Panc1 (cell line): ENCODE measurements around the gene GLIS2. TPM values are rescaled to one million over a fixed set of nuclear protein-coding genes. Genes with fewer than 3 reads are reported as not detected.

ENCODE experiments used
- ATAC-seq: fragments of 200-7000 bp; cut with Tn5 transposase; 2 replicates; pipeline ENCODE4 v1.9.1; 2020; ENCODE audit warnings: mild to moderate bottlenecking, moderate library complexity
- BruUV-seq: library from RNA; stranded (reverse); fragments of 400-500 nt; replicated peaks from 2 replicates; lab custom pipeline; 2021; lab: Mats Ljungman, UMichigan
- CTCF ChIA-PET: fragments of 300-600 bp; sonication (Branson Sonifier 250); formaldehyde crosslinking; loops from one replicate; lab custom pipeline; 2022; ENCODE audit warnings: antibody characterized with exemption; lab: Charles Lee
- POLR2A ChIA-PET: fragments of 300-600 bp; sonication (Branson Sonifier 250); formaldehyde crosslinking; loops from one replicate; lab custom pipeline; 2022; ENCODE audit warnings: antibody characterized with exemption; lab: Charles Lee
- DNase-seq: peaks from one replicate; pipeline ENCODE4 v3.0.0-alpha.2; 2010; ENCODE audit warnings: low read depth, low spot score
- H3K27ac ChIP-seq: 2 replicates; pipeline ENCODE4 v1.5.1; 2011; ENCODE audit warnings: mild to moderate bottlenecking, low read length, inconsistent platforms
- H3K27me3 ChIP-seq: fragments of 200-500 bp; sonication (Bioruptor generic); 2 replicates; pipeline ENCODE4 v1.6.0; 2014; ENCODE audit warnings: low read length, inconsistent platforms; ENCODE audit not compliant: control insufficient read depth, insufficient read depth
- H3K36me3 ChIP-seq: fragments of 200-500 bp; sonication (Bioruptor generic); 2 replicates; pipeline ENCODE4 v1.5.1; 2014; ENCODE audit warnings: inconsistent platforms, mild to moderate bottlenecking, low read length, moderate library complexity; ENCODE audit not compliant: control insufficient read depth, insufficient read depth
- H3K4me1 ChIP-seq: 2 replicates; pipeline ENCODE4 v1.5.1; 2011; ENCODE audit warnings: inconsistent platforms, mild to moderate bottlenecking, low read length, moderate library complexity; ENCODE audit not compliant: control insufficient read depth, insufficient read depth
- H3K4me3 ChIP-seq, 2 experiments: 2 replicates each; pipeline ENCODE4 v1.5.1; 2011 to 2012; ENCODE audit warnings: low read depth in 2 of 2, low read length in 2 of 2, mild to moderate bottlenecking in 2 of 2, inconsistent platforms in 1 of 2, moderate library complexity in 1 of 2
- H3K9me3 ChIP-seq: fragments of 200-500 bp; sonication (Bioruptor generic); 2 replicates; pipeline ENCODE4 v1.5.1; 2014; ENCODE audit warnings: low read depth, mild to moderate bottlenecking, inconsistent platforms, low read length, moderate library complexity; ENCODE audit not compliant: control insufficient read depth, insufficient read depth
- POLR2AphosphoS5 ChIP-seq: IDR thresholded peaks from 2 replicates; pipeline ENCODE4 v1.6.1; 2012; ENCODE audit warnings: mild to moderate bottlenecking, low read depth, low read length, moderate library complexity
- REST ChIP-seq, 2 experiments: IDR thresholded peaks; 2 replicates each; pipeline ENCODE4 v1.6.1; 2011 to 2012; ENCODE audit warnings: low read depth in 2 of 2, control low read depth in 1 of 2, low read length in 1 of 2, mild to moderate bottlenecking in 1 of 2, moderate library complexity in 1 of 2; ENCODE audit not compliant: insufficient read depth in 1 of 2
- SIN3A ChIP-seq: IDR thresholded peaks from 2 replicates; pipeline ENCODE4 v1.6.1; 2012; ENCODE audit warnings: low read depth, mild to moderate bottlenecking, low read length, moderate library complexity, borderline replicate concordance; ENCODE audit not compliant: insufficient read depth
- TCF7L2 ChIP-seq: IDR thresholded peaks from 2 replicates; pipeline ENCODE4 v1.6.1; 2011; ENCODE audit warnings: mild to moderate bottlenecking, low read depth, low read length, inconsistent platforms
- in situ Hi-C: cut with HindIII; loops from 2 replicates; pipeline ENCODE4 v1.10.0; 2016; ENCODE audit warnings: low sequenced_read_pairs, low pct_unique_long_range_greater_than_20kb
- intact Hi-C: fragments of 100-400 bp; cut with micrococcal nuclease; formaldehyde crosslinking; loops from one replicate; pipeline ENCODE4 v1.10.0; 2022; ENCODE audit not compliant: unreplicated experiment
- total RNA-seq: library from RNA; stranded (reverse); gene quantifications from one replicate; pipeline ENCODE4 v1.2.1, GENCODE V29; 2021; ENCODE audit not compliant: unreplicated experiment
- TF ChIP-seq, protein P1 (sequence below): fragments of 450-650 bp; IDR thresholded peaks from 2 replicates; pipeline ENCODE4 v1.5.1; 2017; ENCODE audit warnings: mild to moderate bottlenecking

GLIS2 gene
- total RNA-seq, 1 experiment from 2014 or later = 87.3 TPM

- in situ Hi-C loops (no loop called here), intact Hi-C loops (no loop called here)
- DNase-seq = no peak
- TF ChIP-seq POLR2AphosphoS5 (0 out of 2 replicates have a peak, but pooled peaks have one; percentile 36), TCF7L2 (no peak)
- Histone ChIP-seq H3K36me3 (no peaks in the 10 kb centered on the region), H3K9me3 (no peaks in the 10 kb centered on the region), H3K4me1 (peaks cover 73% of the 10 kb centered on the region), H3K4me3 (no peak overlapping the region), H3K27ac (peak overlapping the region; percentile 82), H3K27me3 (no peaks in the 10 kb centered on the region)
- ATAC-seq = peak; percentile 43
- CTCF ChIA-PET = interaction anchor here (1.0 to 2.5 kb wide), 4 partner anchors 16 to 25 kb away, joined by 3 to 8 read pairs (median 4); no protein-coding TSS in a partner anchor
- BruUV-seq = no TSS peak
- POLR2A ChIA-PET = no interaction called here
Measured at GRCh38 chr16:4377573-4378154, 61.8 kb downstream of the GLIS2 start.

DNA sequence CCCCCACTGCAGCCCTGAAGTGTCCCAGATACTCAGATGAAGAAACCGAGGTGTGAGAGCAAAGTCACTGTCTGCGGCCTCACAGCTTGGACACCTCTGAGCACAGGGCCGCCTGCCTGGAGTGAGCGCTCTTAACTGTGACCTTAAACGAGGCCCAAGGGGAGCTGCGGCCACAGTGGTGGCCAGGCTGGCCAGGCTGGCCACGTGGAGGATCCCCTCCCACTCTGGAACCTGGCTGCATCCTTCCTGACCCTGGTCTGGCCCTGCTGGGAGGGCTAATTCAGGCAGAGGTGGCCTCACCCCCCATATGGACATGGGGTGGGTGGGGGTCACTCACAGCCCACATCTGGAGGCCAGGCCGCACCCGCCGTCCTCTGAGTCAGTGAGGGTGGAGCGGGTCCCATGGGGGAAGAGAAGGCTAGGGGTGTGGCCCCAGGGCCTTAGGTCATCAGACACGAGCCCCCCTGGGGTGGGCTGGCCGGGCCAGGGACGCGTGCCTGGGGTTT lies 62.3 kb downstream of the GLIS2 start:
- DNase-seq (no peak), ATAC-seq (no peak)
- H3K27me3 ChIP-seq = no peaks in the 10 kb centered on the region
- H3K27ac ChIP-seq = peak overlapping the region; percentile 82
- H3K9me3 ChIP-seq = no peaks in the 10 kb centered on the region
- no peaks in the 10 kb centered on the region for H3K36me3 ChIP-seq
- ChIA-PET CTCF (interaction anchor here (1.0 to 2.5 kb wide), 4 partner anchors 15 to 24 kb away, joined by 3 to 8 read pairs (median 4); no protein-coding TSS in a partner anchor), POLR2A (no interaction called here)
- no TSS peak for BruUV-seq
- in situ Hi-C loops = no loop called here
- H3K4me3 ChIP-seq = no peak overlapping the region
- no peak for TF ChIP-seq POLR2AphosphoS5
- TF ChIP-seq REST (IDR thresholded peaks at IDR 0.05; ENCODE audit: insufficient read depth in 1 of 2, low read depth in 2 of 2, low read length in 1 of 2) = no peak
- TF ChIP-seq, protein P1, sequence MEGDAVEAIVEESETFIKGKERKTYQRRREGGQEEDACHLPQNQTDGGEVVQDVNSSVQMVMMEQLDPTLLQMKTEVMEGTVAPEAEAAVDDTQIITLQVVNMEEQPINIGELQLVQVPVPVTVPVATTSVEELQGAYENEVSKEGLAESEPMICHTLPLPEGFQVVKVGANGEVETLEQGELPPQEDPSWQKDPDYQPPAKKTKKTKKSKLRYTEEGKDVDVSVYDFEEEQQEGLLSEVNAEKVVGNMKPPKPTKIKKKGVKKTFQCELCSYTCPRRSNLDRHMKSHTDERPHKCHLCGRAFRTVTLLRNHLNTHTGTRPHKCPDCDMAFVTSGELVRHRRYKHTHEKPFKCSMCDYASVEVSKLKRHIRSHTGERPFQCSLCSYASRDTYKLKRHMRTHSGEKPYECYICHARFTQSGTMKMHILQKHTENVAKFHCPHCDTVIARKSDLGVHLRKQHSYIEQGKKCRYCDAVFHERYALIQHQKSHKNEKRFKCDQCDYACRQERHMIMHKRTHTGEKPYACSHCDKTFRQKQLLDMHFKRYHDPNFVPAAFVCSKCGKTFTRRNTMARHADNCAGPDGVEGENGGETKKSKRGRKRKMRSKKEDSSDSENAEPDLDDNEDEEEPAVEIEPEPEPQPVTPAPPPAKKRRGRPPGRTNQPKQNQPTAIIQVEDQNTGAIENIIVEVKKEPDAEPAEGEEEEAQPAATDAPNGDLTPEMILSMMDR = no peak
- no peak for TF ChIP-seq SIN3A
- TF ChIP-seq TCF7L2 = no peak
- intact Hi-C loops = no loop called here
- H3K4me1 ChIP-seq = peaks cover 68% of the 10 kb centered on the region
